Mesenchymal stem cell (in vitro differentiated cells and primary cell): Measurements from ENCODE around the gene MRPL1.
A peak's percentile ranks its signal among the peaks of the same experiment; 100 is the strongest.

Source experiments
- DNase-seq: peaks from one replicate; pipeline ENCODE4 v3.0.0-alpha.2; 2013
- H2AFZ ChIP-seq: one replicate; pipeline ENCODE4 v1.6.1; 2013; ENCODE audit warnings: low read depth, mild to moderate bottlenecking, control low read depth, inconsistent platforms, low read length, moderate library complexity
- H2AK5ac ChIP-seq: 2 replicates; pipeline ENCODE4 v1.6.1; 2013; ENCODE audit warnings: low read length, moderate library complexity, mild to moderate bottlenecking, inconsistent platforms; ENCODE audit not compliant: severe bottlenecking
- H2BK120ac ChIP-seq: one replicate; pipeline ENCODE4 v1.6.1; 2013; ENCODE audit warnings: low read depth, mild to moderate bottlenecking, inconsistent platforms, low read length, moderate library complexity
- H2BK12ac ChIP-seq, 2 experiments: one replicate each; pipeline ENCODE4 v1.6.1; 2013; ENCODE audit warnings: inconsistent platforms in 2 of 2, low read length in 2 of 2, mild to moderate bottlenecking in 2 of 2, moderate library complexity in 2 of 2, control low read depth in 1 of 2
- H2BK15ac ChIP-seq: one replicate; pipeline ENCODE4 v1.6.1; 2013; ENCODE audit warnings: mild to moderate bottlenecking, low read depth, inconsistent platforms; ENCODE audit not compliant: poor library complexity, severe bottlenecking
- H2BK5ac ChIP-seq: 2 replicates; pipeline ENCODE4 v1.6.1; 2013; ENCODE audit warnings: low read depth, mild to moderate bottlenecking, low read length, control low read depth, inconsistent platforms; ENCODE audit not compliant: poor library complexity, severe bottlenecking
- H3K14ac ChIP-seq, 2 experiments: one replicate each; pipeline ENCODE4 v1.6.1; 2013; ENCODE audit warnings: inconsistent platforms in 2 of 2, low read length in 2 of 2, control low read depth in 1 of 2, mild to moderate bottlenecking in 1 of 2, moderate library complexity in 1 of 2
- H3K18ac ChIP-seq, 2 experiments: one replicate each; pipeline ENCODE4 v1.6.1; 2013; ENCODE audit warnings: inconsistent platforms in 2 of 2, low read length in 2 of 2, control low read depth in 1 of 2, low read depth in 1 of 2, mild to moderate bottlenecking in 1 of 2
- H3K23ac ChIP-seq, 2 experiments: one replicate each; pipeline ENCODE4 v1.6.1; 2013; ENCODE audit warnings: inconsistent platforms in 2 of 2, low read length in 2 of 2, mild to moderate bottlenecking in 2 of 2, moderate library complexity in 2 of 2, control low read depth in 1 of 2
- H3K27ac ChIP-seq: 2 replicates; pipeline ENCODE4 v1.5.1; 2013; ENCODE audit warnings: mild to moderate bottlenecking, moderate library complexity, low read length, control low read depth, inconsistent platforms; ENCODE audit not compliant: poor library complexity, severe bottlenecking
- H3K27me3 ChIP-seq, 2 experiments: 2 replicates each; pipeline versions ENCODE4 v1.6.1 to v1.7.0; 2013; ENCODE audit warnings: low read length in 2 of 2, mild to moderate bottlenecking in 2 of 2, moderate library complexity in 2 of 2, control low read depth in 1 of 2, inconsistent platforms in 1 of 2; ENCODE audit not compliant: control insufficient read depth in 1 of 2, insufficient read depth in 1 of 2
- H3K36me3 ChIP-seq, 2 experiments: 2 replicates each; pipeline versions ENCODE4 v1.6.1 to v1.7.0; 2013; ENCODE audit warnings: low read length in 2 of 2, control low read depth in 1 of 2, inconsistent platforms in 1 of 2, low read depth in 1 of 2, mild to moderate bottlenecking in 1 of 2; ENCODE audit not compliant: insufficient read depth in 2 of 2, control insufficient read depth in 1 of 2
- H3K4ac ChIP-seq, 2 experiments: one replicate each; pipeline ENCODE4 v1.6.1; 2013; ENCODE audit warnings: inconsistent platforms in 2 of 2, low read length in 2 of 2, mild to moderate bottlenecking in 2 of 2, moderate library complexity in 2 of 2, control low read depth in 1 of 2, low read depth in 1 of 2
- H3K4me1 ChIP-seq: 2 replicates; pipeline ENCODE4 v1.6.1; 2013; ENCODE audit warnings: low read depth, low read length, control low read depth; ENCODE audit not compliant: control insufficient read depth, insufficient read depth
- H3K4me2 ChIP-seq: 2 replicates; pipeline ENCODE4 v1.6.1; 2013; ENCODE audit warnings: low read length, mild to moderate bottlenecking, inconsistent platforms; ENCODE audit not compliant: poor library complexity, severe bottlenecking
- H3K4me3 ChIP-seq, 2 experiments: 2 replicates each; pipeline versions ENCODE4 v1.5.1 to v1.7.0; 2013; ENCODE audit warnings: low read length in 2 of 2, mild to moderate bottlenecking in 2 of 2, control low read depth in 1 of 2, low read depth in 1 of 2; ENCODE audit not compliant: insufficient read depth in 1 of 2
- H3K79me1 ChIP-seq: replicated peaks from 2 replicates; pipeline ENCODE4 v1.6.1; 2013; ENCODE audit warnings: mild to moderate bottlenecking, control low read depth, low read length, inconsistent platforms; ENCODE audit not compliant: poor library complexity, severe bottlenecking
- H3K9ac ChIP-seq: 2 replicates; pipeline ENCODE4 v1.7.0; 2013; ENCODE audit warnings: mild to moderate bottlenecking, low read length, moderate library complexity
- H3K9me3 ChIP-seq: 2 replicates; pipeline ENCODE4 v1.7.0; 2013; ENCODE audit warnings: mild to moderate bottlenecking, low read length; ENCODE audit not compliant: control insufficient read depth
- H4K8ac ChIP-seq: one replicate; pipeline ENCODE4 v1.6.1; 2013; ENCODE audit warnings: inconsistent platforms, mild to moderate bottlenecking, low read length, moderate library complexity
- H4K91ac ChIP-seq: one replicate; pipeline ENCODE4 v1.6.1; 2013; ENCODE audit warnings: mild to moderate bottlenecking, low read length, inconsistent platforms
- WGBS: methylation state at CpG from one replicate; pipeline ENCODE4 v1.1.7; 2013; ENCODE audit warnings: mixed read lengths; 5-methylcytosine and 5-hydroxymethylcytosine counted together

Gene MRPL1

GRCh38 chr4:77921701-77922100 lies 59.1 kb downstream of the MRPL1 start:
- H4K8ac ChIP-seq = no peak overlapping the region
- H3K18ac ChIP-seq = no peak overlapping the region
- H3K79me1 ChIP-seq = peaks cover 12% of the 10 kb centered on the region
- no peak overlapping the region for H3K4ac ChIP-seq
- H3K27me3 ChIP-seq = no peaks in the 10 kb centered on the region
- no peak overlapping the region for H2BK120ac ChIP-seq
- no peak overlapping the region for H2BK5ac ChIP-seq
- no peak overlapping the region for H3K4me2 ChIP-seq
- 9% methylated on average over 2 of the region's 5 CpGs for WGBS
- H3K23ac ChIP-seq = no peak overlapping the region
- H3K36me3 ChIP-seq = peaks cover 0 to 3% of the 10 kb centered on the region in 2 experiments
- no peak overlapping the region for H4K91ac ChIP-seq
- H3K4me1 ChIP-seq = no peaks in the 10 kb centered on the region
- no peak overlapping the region for H2AFZ ChIP-seq
- H2BK15ac ChIP-seq = no peak overlapping the region
- peak overlapping the region; percentile 3 for H3K9ac ChIP-seq
- H2AK5ac ChIP-seq = no peak overlapping the region
- peak; percentile 89 for DNase-seq
- H3K4me3 ChIP-seq = no peak overlapping the region
- no peak overlapping the region for H2BK12ac ChIP-seq
- no peak overlapping the region for H3K14ac ChIP-seq
- peaks cover 18% of the 10 kb centered on the region for H3K9me3 ChIP-seq
- H3K27ac ChIP-seq = no peak overlapping the region

- H3K4me3 ChIP-seq = no peak overlapping the region
- no peaks in the 10 kb centered on the region for H3K4me1 ChIP-seq
- H3K27ac ChIP-seq = no peak overlapping the region
- H3K18ac ChIP-seq = no peak overlapping the region
- H4K91ac ChIP-seq = no peak overlapping the region
- peaks cover 0 to 3% of the 10 kb centered on the region in 2 experiments for H3K36me3 ChIP-seq
- H2BK15ac ChIP-seq = no peak overlapping the region
- H3K4ac ChIP-seq = peak overlapping the region in 1 of 2 experiments; percentile 54
- H2BK12ac ChIP-seq = peak overlapping the region in 1 of 2 experiments; percentile 92
- H3K9me3 ChIP-seq = peaks cover 18% of the 10 kb centered on the region
- 96% methylated on average over 4 of the region's 4 CpGs for WGBS
- H3K9ac ChIP-seq = no peak overlapping the region
- no peak overlapping the region for H3K23ac ChIP-seq
- H3K14ac ChIP-seq = no peak overlapping the region
- DNase-seq = no peak
- no peaks in the 10 kb centered on the region for H3K27me3 ChIP-seq
- no peak overlapping the region for H2AK5ac ChIP-seq
- H2BK5ac ChIP-seq = no peak overlapping the region
- H3K4me2 ChIP-seq = no peak overlapping the region
- no peak overlapping the region for H2BK120ac ChIP-seq
- no peak overlapping the region for H2AFZ ChIP-seq
- H4K8ac ChIP-seq = no peak overlapping the region
- peaks cover 13% of the 10 kb centered on the region for H3K79me1 ChIP-seq
These were observed 59.8 kb downstream of the MRPL1 start for GRCh38 chr4:77922158-77923094.

- Histone ChIP-seq H3K27ac (no peak overlapping the region), H2AK5ac (no peak overlapping the region), H2BK15ac (no peak overlapping the region), H4K91ac (no peak overlapping the region), H2BK12ac (no peak overlapping the region), H3K4ac (no peak overlapping the region), H2BK5ac (no peak overlapping the region), H3K9me3 (peaks cover 18% of the 10 kb centered on the region), H3K18ac (no peak overlapping the region), H2AFZ (no peak overlapping the region), H3K4me3 (no peak overlapping the region), H3K79me1 (peaks cover 11% of the 10 kb centered on the region), H3K4me1 (no peaks in the 10 kb centered on the region), H2BK120ac (no peak overlapping the region), H3K4me2 (no peak overlapping the region), H3K27me3 (no peaks in the 10 kb centered on the region), H3K36me3 (peaks cover 0 to 15% of the 10 kb centered on the region in 2 experiments), H3K23ac (no peak overlapping the region), H3K14ac (no peak overlapping the region), H3K9ac (no peak overlapping the region), H4K8ac (no peak overlapping the region)
- DNase-seq = peak; percentile 24
- no CpG with 5 or more reads among the region's 1 CpG for WGBS
These were observed 65.6 kb downstream of the MRPL1 start for GRCh38 chr4:77927991-77928925.
